ENCODE measurements around the gene DDN.

DDN gene

DNA sequence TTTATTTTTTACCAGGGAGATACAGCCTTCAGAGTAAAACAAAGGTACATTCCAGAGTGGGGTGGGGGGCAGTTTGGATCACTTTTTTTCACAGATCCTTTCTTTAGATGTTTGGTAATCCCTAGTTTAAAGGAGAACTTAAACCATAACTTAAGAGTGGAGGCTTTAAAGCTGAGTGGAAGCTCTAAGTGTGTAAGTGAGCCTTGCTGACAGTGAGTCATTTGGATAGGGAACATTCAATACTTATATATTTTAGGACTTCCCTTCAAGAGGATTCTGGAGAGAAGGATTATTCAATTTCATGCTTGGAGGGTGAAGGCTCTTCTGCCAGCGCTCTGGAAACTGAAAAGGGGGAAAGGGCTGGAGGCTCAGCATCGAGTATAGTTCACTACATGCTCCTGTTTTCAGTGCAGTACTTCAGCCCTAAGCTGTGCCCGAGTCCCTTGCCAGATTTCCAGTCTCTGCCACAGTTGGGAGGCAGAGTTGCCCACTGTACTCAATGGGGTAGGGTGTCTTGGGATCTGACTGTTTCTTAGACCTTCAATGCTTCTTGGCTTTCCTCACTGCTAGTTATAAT, 11.0 kb upstream of the DDN start:
- DNase-seq: no peak

DNA sequence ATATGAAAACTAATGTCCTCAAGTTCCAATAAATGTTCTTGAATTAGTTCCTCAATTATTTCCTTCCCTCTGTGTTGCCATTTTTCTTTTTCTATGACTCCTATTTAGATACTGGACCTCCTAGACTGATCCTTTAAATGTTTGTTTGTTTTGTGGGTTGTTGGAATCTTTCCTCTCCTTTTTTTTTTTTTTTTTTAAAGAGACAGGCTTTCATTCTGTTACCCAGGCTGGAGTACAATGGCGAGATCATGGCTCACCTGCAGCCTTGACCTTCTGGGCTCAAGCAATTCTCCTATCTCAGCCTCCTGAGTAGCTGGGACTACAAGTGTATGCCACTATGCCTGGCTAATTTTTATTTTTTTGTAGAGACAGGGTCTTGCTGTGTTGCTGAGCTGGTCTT, 9.8 kb upstream of the DDN start:
- DNase-seq: no peak

DNA sequence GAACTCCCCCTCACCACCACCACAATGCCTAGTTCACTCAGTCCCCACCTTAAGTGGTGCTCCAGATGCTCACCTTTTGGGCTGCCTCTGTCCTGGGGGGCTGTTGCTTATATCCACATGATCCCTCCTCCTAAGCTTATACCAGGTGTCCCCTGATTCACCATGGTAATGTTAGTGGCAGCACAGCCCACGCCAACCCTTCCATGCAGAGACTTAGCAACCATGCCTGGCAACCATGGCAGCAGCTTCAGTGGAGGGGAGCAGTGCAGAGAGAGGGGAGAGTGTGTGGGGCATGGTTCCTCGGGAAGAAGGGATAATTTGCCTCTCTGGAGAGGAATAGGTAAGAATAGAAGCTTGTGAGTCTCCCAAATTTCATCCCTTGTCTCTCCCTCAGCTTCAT, 1.2 kb upstream of the DDN start:
- no peak for DNase-seq

DNA sequence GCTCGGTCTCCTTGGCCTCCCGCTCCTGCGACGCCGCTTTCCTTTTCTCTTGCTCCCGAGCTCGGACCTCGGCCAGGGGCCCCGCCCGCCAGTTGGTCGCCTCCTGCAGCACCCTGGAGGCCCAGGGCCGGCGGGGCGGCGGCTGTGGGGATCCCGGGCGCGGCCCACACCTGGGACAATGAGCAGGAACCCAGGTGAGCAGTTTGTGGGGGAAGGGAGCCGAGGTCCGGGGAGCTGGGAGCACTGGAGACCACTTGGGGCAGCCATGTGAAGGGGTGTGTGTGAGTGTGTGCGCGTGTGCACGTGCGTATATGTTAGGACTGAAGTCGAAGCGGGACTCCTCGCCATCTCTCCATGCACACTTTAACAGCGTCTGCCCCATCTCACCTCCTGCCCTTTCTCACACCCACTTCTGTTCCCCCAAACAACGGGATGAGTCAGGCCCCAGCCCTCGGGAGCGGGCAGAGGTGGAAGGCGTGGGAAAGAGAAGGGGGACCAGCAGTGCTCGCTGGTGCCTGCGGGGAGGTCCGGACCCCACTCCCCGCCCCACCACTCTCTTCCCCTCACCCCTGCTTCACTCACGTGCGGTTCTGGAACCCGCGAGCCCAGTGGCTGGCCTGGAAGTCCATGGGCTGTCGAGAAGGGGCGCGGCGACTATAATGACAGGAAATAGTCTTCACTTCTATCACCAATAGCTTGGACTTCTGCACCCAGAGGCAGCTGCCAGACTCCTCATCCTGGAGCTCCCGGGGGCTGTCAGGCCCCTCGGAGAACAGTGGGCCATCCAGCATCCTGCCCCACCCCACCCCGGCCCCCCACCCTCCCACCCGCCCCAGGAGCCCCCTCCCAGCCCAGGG, 450 bp downstream of the DDN start:
- no peak for DNase-seq

DNA sequence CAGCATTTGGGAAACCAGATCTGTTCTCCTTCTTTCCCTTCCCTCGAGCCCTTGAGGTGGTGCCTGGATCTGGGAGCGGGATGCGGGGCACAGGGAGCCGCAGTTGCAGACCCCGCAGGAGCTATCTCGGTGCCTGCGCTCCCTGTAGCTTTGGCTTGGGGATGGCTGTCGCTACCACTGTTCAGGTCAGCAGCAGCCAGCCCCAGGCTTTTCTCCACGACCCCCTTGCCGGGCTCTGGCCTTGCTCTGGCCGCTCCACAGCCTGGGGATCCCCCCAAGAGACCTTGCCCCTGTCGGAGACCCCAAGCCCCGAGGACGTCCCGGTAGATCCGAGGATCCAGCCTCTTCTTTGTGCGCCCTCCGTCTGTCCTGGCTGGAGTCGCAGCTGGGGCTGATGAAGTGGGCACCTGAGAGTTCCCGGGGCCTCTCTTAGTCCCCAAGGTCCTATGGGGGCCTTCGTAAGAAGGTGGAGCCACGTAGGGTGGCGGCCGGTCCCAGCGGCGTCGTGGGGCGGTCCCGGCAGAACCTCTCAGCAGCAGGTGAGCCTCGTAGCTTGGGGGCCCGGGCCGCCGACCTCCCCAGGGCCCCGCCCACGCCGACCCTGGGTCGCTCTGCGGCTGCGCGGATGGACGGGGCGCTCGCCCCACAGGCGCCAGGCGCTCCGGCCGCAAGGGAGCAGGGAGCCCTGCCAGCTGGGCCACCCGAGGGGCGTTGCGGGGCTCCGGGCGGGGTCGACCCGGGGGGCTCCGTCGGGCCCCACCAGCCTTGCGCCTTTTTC, 1.3 kb downstream of the DDN start:
- DNase-seq: no peak

DNA sequence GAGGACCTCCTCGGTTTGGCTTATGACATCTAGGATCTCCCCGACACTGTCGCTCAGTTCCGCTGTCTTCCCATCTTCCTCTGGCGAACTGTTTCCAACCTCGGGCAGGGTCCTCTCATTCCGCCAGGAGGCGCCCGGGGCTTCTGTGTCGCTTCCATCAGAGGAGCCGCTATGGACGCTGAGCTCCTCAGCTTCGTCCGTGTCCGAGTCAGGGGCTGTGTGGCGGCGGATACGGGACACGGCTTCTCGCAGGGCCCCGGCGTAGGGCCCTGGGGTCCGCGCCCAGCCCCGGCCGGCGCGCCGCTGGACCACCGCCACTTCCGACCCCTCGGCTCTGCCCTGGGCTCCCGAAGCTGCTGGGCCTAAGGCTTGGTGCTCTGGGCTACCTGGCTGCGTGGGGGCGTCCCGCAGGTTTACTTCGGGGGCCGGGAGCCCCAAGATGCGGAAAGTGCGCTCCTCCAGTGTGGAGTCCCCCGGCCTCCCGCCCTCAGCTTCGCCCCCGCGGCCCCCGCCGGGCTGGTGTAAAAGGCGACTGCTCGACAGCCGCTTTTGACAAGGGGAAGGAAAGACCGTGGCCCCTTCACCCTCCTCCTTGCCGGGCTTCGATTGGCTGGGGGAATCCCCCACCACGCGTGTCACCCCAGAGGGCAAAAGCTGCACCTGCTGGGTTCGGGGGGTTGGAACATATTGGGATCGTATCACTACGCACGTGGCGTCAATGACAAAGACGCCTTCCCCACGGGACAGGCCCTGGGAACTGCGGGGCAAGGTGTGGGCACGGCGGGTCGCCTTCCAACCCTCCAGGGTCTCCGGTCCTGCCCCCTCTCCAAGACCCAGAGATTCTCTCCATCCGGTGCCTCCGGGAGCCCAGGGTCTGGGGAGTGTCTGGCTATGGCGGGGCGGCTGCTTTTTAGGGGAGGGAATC, 2.1 kb downstream of the DDN start:
- DNase-seq: peak; percentile 40

DNA sequence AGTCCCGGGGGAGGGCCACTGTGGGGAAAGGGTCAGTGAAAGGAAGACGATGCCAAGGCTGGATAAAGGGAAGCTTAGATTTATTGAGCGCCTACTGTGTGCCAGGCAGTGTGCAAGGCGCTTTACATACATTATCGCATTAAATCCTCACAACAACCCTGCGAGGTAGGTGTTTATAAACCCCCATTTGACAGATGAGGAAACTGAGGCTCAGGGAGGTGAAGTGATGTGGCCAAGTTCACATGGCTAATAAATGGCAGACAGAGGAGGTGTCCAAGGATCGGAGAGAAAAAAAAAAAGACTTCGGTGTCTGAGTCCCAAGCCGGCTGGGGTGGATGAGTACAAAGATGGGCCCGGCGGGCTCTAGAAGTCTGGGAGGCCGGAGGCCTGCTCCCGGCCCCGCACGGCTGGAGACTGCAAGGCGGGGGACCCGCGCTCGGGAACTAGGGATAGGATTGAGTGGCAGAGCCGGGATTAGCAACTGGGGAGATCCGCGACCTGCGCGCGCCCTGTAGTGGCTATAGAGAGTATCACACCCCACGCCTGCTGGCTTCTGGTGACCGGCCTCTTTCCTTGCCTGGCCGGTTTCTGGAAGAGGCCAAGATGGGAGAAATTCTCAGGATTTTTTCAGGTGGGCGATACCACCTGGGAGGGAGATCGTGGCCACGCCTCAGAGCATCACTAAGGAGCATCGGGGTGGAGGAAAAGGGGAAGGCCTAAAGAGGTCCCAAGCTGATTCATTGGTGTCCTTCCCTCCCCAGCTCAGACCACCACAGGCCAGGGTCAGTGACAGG, 3.9 kb downstream of the DDN start:
- peak; percentile 35 for DNase-seq

DNA sequence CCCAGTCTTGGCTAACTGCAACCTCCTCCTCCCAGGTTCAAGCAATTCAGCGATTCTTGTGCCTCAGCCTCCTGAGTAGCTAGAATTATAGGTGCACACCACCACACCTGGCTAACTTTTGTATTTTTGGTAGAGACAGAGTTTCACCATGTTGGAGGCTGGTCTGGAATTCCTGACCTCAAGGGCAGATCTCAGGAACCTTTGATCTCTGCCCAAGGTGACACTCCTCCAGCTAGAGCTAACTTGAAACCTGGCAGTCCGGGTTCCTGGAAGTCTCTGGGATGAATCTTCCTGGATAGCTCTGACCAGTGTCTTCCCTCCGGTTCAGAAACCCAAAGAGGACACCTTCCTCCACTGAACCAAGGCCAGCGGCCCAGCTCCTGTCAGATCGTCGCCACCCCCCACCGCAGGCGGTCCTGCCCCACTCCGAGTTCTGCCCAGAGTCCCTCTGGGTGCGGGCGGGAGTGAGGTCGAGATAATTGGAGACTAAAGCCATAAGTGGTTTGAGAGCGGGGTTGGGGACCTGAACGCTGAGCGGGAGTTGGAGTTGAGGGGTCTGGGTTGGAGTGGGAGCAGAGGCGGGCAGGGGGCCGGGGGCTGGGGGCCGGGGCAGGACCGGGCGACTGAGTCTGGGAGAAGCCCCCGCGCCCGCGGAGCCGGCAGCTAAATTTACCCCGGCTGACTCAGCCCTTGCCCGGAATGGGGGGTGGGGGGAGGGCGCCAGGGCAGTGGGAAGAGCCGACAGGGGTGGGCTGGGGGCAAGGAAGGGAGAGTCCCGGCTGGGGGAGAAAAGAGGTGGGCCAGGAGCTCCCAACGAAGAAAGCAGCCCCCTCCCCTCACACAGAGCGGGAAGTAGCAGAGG, 4.7 kb downstream of the DDN start:
- DNase-seq: no peak

DNA sequence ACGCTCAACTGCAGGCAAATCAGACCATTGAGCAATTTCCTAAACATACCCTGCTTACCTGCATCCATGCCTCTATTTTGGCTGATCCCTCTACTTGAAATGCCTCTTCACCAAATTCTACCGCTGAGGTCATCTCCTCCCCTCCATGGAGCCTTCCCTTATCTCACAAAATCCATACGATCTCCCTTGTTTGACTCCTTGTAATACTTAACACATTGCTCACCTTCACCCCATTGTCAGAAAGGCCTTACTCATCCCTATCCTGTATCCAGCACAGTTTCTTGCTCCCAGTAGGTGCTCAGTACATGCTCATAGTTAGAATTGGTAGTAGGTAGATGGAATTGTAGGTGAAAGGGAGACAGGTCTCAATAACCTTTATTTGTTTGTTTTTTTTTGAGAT, 5.4 kb downstream of the DDN start:
- no peak for DNase-seq

DNA sequence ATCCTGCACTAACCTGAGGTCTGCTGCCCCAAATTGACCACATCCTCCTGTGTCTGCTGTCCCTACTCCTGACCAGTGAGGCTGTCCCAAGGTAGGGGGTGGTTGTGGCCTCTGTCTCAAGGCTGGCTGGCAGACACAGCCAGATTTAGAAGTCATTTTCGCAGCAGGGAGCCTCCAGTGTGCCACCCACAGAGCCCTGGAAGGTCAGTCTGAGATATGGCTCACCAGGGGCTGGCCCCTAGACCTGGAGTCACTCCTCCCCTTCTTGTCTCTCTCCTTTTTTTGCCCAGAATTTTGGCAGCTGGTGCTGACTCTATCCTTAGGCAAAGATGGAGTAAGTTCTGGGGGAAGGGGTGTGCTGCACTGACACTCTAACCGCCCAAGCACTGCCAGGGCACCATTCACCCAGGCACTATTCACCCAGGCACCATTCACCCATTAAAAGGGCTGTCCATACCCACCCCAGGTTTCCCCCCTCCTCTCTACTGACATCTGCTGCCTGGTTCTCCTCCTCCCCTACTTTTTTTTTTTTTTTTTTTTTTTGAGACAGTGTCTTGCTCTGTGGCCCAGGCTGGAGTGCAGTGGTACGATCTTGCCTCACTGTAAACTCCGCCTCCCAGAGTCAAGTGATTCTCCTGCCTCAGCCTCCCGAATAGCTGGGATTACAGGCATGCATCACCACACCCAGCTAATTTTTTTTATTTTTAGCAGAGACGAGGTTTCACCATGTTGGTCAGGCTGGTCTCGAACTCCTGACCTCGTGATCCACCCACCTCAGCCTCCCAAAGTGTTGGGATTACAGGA, 7.7 kb downstream of the DDN start:
- DNase-seq: no peak

DNA sequence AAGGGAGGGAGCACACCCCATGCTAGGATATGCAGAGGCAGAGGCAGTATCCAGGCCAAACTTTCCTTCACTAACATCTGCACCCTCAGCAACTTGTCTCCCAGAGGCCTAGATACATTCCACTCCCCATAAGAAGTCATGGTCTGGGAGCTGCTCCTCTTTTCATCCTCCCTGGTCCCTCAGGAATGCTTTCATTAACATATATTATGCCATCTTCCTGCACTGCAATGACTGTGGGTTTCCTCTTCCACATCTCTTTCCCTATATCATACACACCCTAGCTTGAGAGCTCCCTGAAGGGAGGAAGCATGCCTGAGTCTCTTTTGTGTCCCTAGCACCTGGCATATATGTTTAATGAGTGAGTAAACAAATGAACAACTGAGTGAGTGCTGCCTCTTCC, 8.6 kb downstream of the DDN start:
- no peak for DNase-seq

DNA sequence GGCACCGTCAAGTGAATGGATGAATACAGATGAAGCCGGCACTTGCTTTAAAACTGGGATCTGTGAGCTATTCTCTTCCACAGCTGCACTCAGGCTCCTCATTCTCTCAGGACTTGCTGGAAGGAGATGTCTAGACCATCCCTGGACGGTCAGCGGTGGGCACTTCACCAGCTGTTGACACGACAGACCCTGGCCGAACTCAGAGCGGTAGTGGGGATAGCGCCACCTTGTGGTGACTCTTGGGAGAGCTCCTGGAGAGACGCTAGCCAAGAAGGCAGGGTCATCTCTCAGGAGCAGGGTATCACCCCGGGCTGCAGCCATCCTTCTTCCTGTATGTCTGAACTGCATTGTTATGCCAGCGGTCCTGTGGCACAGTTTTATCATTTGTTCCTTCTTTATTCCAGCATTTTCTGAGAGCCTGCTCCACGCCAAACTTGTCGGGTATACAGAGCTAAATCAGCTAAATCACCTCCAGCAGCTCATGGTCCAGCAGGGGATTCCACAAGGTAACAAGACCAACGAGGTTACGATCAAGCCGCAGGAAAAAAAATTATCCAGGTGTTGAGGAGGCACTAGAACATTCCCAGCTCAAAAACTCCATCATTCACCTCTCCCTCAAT, 11.0 kb downstream of the DDN start:
- DNase-seq: no peak

DNA sequence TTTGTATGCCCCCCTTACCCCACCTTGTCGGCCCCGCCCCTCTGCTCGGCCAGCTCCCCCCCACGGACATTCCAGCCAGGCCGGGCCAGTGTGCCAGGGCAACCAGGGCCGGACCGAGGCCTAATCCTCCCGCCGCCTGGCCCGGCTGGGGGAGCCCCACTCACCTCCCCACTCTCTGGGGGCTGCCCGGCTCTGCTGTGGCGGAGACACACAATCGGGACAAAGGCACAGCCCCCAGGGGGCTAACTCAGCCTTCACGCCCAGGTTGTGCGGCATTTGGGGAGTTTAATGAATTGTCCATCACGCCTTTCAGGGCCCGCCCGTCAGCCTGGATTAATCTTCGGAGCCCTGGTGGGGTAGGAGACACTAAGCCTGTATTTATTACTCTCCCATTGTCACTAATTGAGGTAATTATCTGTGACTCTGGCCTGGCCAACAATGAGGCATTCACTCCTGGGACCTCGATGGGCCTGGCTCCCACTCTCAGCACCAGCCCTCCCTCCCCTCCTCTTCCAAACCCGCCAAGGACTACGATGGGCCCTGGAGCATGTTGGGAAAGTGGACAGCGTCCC, 12.4 kb downstream of the DDN start:
- no peak for DNase-seq

DNA sequence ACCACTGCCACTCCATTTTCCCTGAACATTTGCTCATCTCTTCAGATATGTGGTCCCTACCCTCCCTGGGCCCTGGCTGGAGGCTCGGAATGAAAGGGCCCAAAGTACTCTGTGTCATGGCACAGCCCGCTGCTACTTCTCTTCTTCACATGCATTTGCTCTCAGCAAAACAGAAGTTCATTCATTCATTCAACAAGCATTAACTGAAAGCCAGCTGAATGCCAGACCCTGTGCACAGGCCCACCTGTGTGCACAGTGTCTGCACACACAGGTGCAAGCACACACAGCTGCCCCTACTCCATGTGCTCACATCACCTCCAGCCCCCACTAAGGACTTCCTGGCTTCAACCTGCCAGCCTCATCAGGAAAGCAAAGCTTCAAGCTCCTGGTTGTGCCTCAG, 13.3 kb downstream of the DDN start:
- DNase-seq: no peak

DNA sequence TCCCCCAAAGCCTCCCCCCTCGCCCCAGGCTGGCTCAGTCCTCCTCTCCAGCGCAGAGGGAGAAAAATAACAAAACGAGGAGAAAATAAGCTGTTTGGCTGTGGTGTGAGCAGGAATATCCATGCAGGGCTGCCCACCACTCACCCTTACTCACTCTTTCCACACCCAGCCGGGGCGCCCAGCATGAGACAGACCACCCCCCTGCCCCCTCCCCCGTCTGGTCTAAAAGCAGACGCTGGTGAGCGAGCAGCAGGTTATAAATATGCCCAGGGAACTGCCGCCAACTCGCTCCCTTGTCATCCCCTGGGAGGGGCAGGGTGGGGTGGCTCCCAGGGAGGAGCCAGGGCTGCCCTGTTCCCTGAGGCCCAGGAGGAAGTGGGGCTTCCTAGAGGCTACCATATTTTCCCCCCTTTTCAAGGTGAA, 13.7 kb downstream of the DDN start:
- DNase-seq: no peak

DNA sequence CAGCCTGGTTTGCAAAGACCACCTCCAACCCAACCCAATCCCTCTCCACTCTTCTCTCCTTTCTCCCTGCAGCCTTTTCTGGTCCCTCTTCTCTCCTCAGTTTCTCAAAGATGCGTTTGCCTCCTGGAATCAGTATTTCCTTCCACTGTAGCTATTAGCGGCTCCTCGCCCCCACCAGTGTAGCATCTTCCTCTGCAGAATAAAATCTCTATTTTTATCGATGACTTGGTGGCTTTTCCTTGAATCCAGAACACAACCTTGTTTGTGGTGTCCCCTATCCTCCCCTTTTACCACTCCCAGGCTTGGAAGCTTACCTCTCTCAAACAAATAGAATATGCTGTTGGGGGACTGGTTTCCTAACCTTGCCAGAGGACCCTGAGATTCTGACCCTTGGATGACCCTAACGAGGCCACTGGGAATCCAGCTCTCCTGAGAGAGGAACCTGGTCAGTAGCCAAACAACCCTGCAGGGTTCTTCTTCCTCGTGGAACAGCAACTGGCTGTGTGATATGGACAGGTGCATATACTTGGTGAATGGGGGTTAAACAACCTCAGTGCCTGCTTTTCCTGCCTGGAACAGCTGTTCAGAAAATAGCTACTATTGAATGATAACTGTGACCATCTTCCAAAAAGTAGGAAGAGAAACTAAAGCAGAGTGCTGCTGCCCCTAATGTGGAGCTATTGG, 16.6 kb downstream of the DDN start:
- DNase-seq: no peak

DNA sequence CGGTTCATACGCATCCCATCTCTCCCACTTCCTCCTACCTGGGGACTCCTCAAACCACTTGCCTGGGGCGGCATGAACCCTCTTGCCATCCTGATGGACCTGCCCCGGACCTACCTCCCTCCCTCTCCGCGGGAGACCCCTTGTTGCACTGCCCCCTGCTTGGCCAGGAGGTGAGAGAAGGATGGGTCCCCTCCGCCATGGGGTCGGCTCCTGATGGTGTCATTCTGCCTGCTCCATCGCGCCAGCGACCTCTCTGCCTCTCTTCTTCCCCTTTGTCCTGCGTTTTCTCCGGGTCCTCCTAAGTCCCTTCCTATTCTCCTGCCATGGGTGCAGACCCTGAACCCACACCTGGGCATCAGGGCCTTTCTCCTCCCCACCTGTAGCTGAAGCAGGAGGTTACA, 17.4 kb downstream of the DDN start:
- no peak for DNase-seq

DNA sequence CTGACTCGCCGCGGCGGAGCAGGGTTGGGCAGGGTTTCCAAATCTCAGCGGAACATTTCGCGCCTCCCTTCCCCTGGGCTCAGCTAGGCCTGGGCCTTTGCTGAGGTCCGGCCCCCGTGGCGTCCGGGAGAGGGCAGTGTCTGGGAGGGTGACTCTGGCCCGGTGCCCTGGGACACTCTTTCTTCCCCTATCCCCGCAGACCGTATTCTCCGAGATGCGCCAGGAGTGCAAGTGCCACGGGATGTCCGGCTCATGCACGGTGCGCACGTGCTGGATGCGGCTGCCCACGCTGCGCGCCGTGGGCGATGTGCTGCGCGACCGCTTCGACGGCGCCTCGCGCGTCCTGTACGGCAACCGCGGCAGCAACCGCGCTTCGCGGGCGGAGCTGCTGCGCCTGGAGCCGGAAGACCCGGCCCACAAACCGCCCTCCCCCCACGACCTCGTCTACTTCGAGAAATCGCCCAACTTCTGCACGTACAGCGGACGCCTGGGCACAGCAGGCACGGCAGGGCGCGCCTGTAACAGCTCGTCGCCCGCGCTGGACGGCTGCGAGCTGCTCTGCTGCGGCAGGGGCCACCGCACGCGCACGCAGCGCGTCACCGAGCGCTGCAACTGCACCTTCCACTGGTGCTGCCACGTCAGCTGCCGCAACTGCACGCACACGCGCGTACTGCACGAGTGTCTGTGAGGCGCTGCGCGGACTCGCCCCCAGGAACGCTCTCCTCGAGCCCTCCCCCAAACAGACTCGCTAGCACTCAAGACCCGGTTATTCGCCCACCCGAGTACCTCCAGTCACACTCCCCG, 18.0 kb downstream of the DDN start:
- no peak for DNase-seq
